ENCODE measurements around the gene NMU.

NMU gene

DNA sequence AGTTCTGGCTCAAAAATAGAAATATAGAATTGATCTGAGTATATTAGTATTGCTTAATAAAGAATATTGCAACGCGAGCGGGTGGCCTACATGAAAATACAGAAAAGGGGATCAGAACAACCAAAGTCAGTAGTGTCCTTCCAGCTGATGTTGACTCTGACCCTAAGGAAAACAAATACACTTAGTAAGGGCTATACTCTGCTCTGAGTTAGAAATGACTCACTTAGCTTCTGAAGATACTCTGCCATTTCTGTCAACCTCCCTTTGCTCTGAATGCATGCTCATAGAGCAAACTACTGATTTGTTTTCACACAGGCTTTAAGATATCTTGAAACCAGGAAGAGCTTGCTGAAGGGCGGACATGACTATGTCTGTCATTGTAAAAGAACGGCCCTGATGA lies 22.6 kb upstream of the NMU start:
- TF ChIP-seq, protein P1, sequence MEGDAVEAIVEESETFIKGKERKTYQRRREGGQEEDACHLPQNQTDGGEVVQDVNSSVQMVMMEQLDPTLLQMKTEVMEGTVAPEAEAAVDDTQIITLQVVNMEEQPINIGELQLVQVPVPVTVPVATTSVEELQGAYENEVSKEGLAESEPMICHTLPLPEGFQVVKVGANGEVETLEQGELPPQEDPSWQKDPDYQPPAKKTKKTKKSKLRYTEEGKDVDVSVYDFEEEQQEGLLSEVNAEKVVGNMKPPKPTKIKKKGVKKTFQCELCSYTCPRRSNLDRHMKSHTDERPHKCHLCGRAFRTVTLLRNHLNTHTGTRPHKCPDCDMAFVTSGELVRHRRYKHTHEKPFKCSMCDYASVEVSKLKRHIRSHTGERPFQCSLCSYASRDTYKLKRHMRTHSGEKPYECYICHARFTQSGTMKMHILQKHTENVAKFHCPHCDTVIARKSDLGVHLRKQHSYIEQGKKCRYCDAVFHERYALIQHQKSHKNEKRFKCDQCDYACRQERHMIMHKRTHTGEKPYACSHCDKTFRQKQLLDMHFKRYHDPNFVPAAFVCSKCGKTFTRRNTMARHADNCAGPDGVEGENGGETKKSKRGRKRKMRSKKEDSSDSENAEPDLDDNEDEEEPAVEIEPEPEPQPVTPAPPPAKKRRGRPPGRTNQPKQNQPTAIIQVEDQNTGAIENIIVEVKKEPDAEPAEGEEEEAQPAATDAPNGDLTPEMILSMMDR (IDR thresholded peaks at IDR 0.05; ENCODE audit: borderline replicate concordance, control extremely low read depth, extremely low read depth, insufficient read depth, missing control alignments): no peak
- DNase-seq (ENCODE audit: low spot score): no peak
- in situ Hi-C loops (cut with MboI; ENCODE audit: low sequenced_read_pairs, unreplicated experiment): no loop called here

DNA sequence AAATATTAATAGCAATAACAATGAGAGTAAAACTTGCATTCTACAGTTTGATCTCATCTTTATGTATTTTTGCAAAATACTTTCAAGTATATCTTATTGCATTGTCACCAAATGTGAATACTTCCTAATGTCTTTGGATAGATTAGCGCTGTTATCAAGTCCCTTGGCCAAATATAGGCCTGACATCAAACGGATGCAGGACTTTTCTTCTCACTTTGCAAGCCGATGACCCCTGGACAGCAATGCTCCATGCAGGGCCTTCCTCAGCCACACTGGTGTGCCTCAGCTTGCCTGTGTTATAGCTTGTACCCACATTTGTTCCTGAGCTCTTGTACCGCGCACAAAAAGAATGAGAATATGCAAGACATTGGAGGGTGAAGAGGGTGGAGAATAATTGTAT lies 18.0 kb upstream of the NMU start:
- DNase-seq (ENCODE audit: low spot score): no peak
- TF ChIP-seq, protein P1 (IDR thresholded peaks at IDR 0.05; ENCODE audit: borderline replicate concordance, control extremely low read depth, extremely low read depth, insufficient read depth, missing control alignments): no peak
- in situ Hi-C loops (cut with MboI; ENCODE audit: low sequenced_read_pairs, unreplicated experiment): no loop called here

DNA sequence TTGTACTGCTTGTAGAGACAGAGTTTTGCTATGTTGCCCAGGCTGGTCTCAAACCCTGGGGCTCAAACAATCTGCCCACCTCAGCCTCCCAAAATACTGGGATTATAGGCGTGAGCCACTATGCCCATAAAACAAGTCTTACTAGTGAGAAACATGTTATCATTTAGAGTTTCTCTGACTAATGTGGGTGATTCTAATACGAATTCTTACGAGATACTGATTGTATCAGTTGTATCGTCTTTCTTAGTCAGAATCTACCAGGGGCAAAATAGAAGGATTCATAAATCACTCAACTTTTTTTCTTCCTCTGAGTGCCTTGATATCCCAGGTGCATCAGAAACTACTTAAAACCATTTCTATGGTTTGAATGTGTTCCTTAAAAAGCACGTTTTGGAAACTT lies 14.4 kb upstream of the NMU start:
- DNase-seq (ENCODE audit: low spot score): no peak
- TF ChIP-seq, protein P1 (IDR thresholded peaks at IDR 0.05; ENCODE audit: borderline replicate concordance, control extremely low read depth, extremely low read depth, insufficient read depth, missing control alignments): no peak
- in situ Hi-C loops (cut with MboI; ENCODE audit: low sequenced_read_pairs, unreplicated experiment): no loop called here

DNA sequence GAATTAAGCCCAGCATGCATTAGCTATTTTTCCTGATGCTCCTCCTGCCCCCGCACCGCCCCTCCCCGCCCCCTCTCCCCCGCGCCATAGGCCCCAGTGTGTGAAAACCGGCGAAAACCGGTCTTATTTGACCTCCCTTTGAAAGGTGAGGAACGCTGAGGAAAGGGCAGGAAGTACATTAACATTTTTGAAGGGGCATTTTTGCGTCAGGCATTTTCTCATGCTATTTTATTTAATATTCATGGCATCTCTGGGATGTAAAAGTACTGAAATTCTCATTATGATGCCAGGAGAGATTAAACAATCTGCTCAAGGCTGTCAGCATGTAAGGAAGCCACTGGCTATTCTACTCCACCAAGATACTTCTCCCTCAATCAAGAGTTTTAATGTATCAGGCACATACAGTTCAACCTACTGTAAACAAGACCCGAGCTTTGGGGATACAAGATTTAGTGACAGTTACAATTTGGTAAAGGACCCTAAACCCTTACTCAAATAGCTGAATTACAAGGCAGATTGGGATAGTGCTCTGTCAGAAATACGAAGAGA lies 1.2 kb upstream of the NMU start:
- in situ Hi-C loops (cut with MboI; ENCODE audit: low sequenced_read_pairs, unreplicated experiment): no loop called here
- TF ChIP-seq, protein P1 (IDR thresholded peaks at IDR 0.05; ENCODE audit: borderline replicate concordance, control extremely low read depth, extremely low read depth, insufficient read depth, missing control alignments): no peak
- no peak for DNase-seq (ENCODE audit: low spot score)

DNA sequence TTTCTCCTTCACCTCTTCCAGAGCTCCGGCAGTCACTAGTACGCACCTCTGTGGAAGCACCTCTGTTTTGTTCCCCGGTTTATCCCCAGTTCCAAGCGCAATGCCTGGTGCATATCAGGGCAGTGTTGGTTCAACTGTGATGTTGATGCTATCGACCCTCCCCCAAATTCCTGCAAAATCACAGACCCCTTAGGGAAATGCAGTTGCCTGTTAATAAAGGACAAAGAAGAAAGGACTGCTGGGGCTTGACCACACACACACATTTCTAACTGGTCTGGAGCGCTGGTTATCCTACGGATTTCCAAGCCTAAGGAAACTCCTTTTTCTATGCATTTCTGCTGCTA lies 530 bp upstream of the NMU start:
- DNase-seq (ENCODE audit: low spot score): no peak
- in situ Hi-C loops (cut with MboI; ENCODE audit: low sequenced_read_pairs, unreplicated experiment): no loop called here
- TF ChIP-seq, protein P1 (IDR thresholded peaks at IDR 0.05; ENCODE audit: borderline replicate concordance, control extremely low read depth, extremely low read depth, insufficient read depth, missing control alignments): no peak

GRCh38 chr4:55635282-55635681 lies 816 bp downstream of the NMU start:
- no peak for DNase-seq (ENCODE audit: low spot score)
- TF ChIP-seq, protein P1 (IDR thresholded peaks at IDR 0.05; ENCODE audit: borderline replicate concordance, control extremely low read depth, extremely low read depth, insufficient read depth, missing control alignments): no peak
- in situ Hi-C loops (cut with MboI; ENCODE audit: low sequenced_read_pairs, unreplicated experiment): no loop called here

All from GM13976 (cell line).